ENCODE results near the gene POR. TPM values are rescaled to one million over a fixed set of nuclear protein-coding genes. Genes with fewer than 3 reads are reported as not detected.
A peak's percentile ranks its signal among the peaks of the same experiment; 100 is the strongest.

POR gene
- total and polyA plus RNA-seq, 2 of the 8 experiments (the other 6 are each of a cell fraction or from before 2014, with no cell fraction given): 98.7 to 144 TPM

DNA sequence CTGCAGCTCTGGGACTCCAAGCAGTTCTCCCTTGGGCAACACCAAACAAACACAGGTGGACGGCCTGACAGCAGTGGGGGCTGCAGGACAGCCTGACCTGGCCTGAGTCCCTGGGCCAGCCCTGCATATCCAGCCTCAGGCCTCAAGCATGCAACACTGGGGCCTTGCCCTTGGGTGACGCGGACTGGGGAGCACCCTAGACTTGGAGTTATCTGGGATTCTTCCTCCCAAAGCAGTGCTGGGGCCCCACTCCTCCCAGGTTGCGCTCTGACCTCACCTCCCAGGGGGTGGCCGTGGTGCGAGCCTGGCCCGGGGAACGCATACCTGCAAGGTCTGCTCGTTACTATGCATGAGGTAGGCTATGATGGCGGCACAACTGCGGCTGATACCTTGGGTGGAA is 85.6 kb downstream of the POR start:
- Histone ChIP-seq H3K56ac (replicated peaks; ENCODE audit: insufficient read length, low read depth, low read length) (no peak overlapping the region), H4K91ac (replicated peaks; ENCODE audit: insufficient read length, low read length) (no peak overlapping the region), H3K23me2 (ENCODE audit: low read depth, low read length) (no peaks in the 10 kb centered on the region), H3K79me1 (ENCODE audit: low read depth, low read length) (no peaks in the 10 kb centered on the region), H2BK5ac (ENCODE audit: low read depth, low read length) (no peak overlapping the region), H3K4me1 (replicated peaks in 1 of 4; ENCODE audit: control insufficient read depth in 3 of 4, insufficient read depth in 4 of 4, low read length in 3 of 4) (no peaks in the 10 kb centered on the region), H2BK120ac (replicated peaks; ENCODE audit: low read depth, low read length) (no peak overlapping the region), H2BK15ac (ENCODE audit: low read length) (no peak overlapping the region), H3K18ac (ENCODE audit: extremely low read depth, low read length) (no peak overlapping the region), H4K20me1 (replicated peaks in 1 of 2; ENCODE audit: control insufficient read depth in 1 of 2, insufficient read depth in 2 of 2, low read length in 2 of 2) (no peaks in the 10 kb centered on the region), H3K9me3 (ENCODE audit: insufficient read depth in 2 of 2, low read depth in 1 of 2, low read length in 1 of 2) (no peaks in the 10 kb centered on the region), H2BK20ac (ENCODE audit: low read length) (no peak overlapping the region), H3K9ac (replicated peaks in 1 of 4; ENCODE audit: extremely low read depth in 1 of 4, low read depth in 3 of 4, low read length in 3 of 4) (no peak overlapping the region), H4K8ac (ENCODE audit: extremely low read depth, insufficient read depth, low read length) (peak overlapping the region; percentile 39; the same call in 1 of the 2 replicates), H3K4me2 (ENCODE audit: insufficient read depth in 1 of 2, low read depth in 2 of 2, low read length in 2 of 2) (no peak overlapping the region), H3K23ac (ENCODE audit: insufficient read length) (no peak overlapping the region), H2AK5ac (ENCODE audit: low read depth, low read length) (no peak overlapping the region), H3K14ac (ENCODE audit: insufficient read length) (no peak overlapping the region), H3K79me2 (ENCODE audit: control insufficient read depth in 1 of 2, insufficient read depth in 2 of 2, low read length in 2 of 2) (no peaks in the 10 kb centered on the region), H2BK12ac (ENCODE audit: low read depth, low read length) (no peak overlapping the region), H3K27me3 (replicated peaks in 1 of 4; ENCODE audit: control insufficient read depth in 3 of 4, extremely low read depth in 1 of 4, insufficient read depth in 3 of 4, low read length in 3 of 4) (no peaks in the 10 kb centered on the region), H3K27ac (ENCODE audit: low read depth, low read length) (no peak overlapping the region), H3K4me3 (ENCODE audit: extremely low read depth in 1 of 4, insufficient read depth in 2 of 4, low read depth in 3 of 4, low read length in 4 of 4) (no peak overlapping the region), H3K4ac (replicated peaks; ENCODE audit: insufficient read length, low read depth, low read length) (no peak overlapping the region), H4K5ac (ENCODE audit: insufficient read length, low read depth, low read length) (no peak overlapping the region), H2AFZ (ENCODE audit: low read length) (no peak overlapping the region), H3K36me3 (ENCODE audit: control insufficient read depth in 2 of 4, insufficient read depth in 4 of 4, low read length in 3 of 4) (peaks cover 0 to 4% (median 0%) of the 10 kb centered on the region in 4 experiments; a peak in 2 of 8 replicates)
- DNase-seq (ENCODE audit: low read depth in 1 of 2, low spot score in 2 of 2) (no peak), FAIRE-seq (no peak)
- TF ChIP-seq TAF1 (IDR thresholded peaks at IDR 0.05; ENCODE audit: low read depth, low read length) (no peak), NANOG (IDR thresholded peaks at IDR 0.05; ENCODE audit: insufficient read depth, low read depth, low read length, poor library complexity, severe bottlenecking) (no peak), ASH2L (IDR thresholded peaks at IDR 0.05; ENCODE audit: low read length) (no peak), MAFK (IDR thresholded peaks at IDR 0.05; ENCODE audit: low read depth, low read length) (no peak), GTF2F1 (IDR thresholded peaks at IDR 0.05; ENCODE audit: borderline replicate concordance, low read depth, low read length) (no peak), SRF (IDR thresholded peaks at IDR 0.05; ENCODE audit: low read depth, low read length) (no peak), CREB1 (IDR thresholded peaks at IDR 0.05) (no peak), KDM5A (IDR thresholded peaks at IDR 0.05; ENCODE audit: low read length) (no peak), RBBP5 (IDR thresholded peaks at IDR 0.05; ENCODE audit: borderline replicate concordance, low read depth, low read length) (no peak), ZNF274 (IDR thresholded peaks at IDR 0.05; ENCODE audit: borderline replicate concordance, extremely low read depth, low read length) (no peak)
- 94% methylated on average over 11 of the region's 11 CpGs; no CpG with 5 or more reads in 1 of the 2 experiments for WGBS, 2 experiments (ENCODE audit: extremely low coverage in 1 of 2, insufficient coverage in 1 of 2, insufficient read length in 1 of 2, insufficient replicate concordance in 2 of 2, low coverage in 1 of 2, low lambda C conversion rate in 2 of 2, missing lambda C conversion rate in 1 of 2)
- ChIA-PET POLR2A (ENCODE audit: partially characterized antibody) (no interaction called here), CTCF (ENCODE audit: partially characterized antibody) (interaction anchor here (1.7 kb wide), 1 partner anchor 19 kb away, joined by 9 read pairs; no protein-coding TSS in a partner anchor)
